ENCODE data around the gene CA11.
A peak's percentile ranks its signal among the peaks of the same experiment; 100 is the strongest.

The CA11 gene

DNA sequence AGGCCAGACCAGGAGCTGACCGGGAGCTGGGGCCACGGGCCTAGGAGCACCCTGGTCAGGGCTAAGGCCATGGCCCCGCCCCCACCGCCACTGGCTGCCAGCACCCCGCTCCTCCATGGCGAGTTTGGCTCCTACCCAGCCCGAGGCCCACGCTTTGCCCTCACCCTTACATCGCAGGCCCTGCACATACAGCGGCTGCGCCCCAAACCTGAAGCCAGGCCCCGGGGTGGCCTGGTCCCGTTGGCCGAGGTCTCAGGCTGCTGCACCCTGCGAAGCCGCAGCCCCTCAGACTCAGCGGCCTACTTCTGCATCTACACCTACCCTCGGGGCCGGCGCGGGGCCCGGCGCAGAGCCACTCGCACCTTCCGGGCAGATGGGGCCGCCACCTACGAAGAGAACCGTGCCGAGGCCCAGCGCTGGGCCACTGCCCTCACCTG is 20.1 kb downstream of the CA11 start:
- TF ChIP-seq EZH2 (IDR thresholded peaks at IDR 0.05; ENCODE audit: borderline replicate concordance, low read length) = no peak
- TF ChIP-seq, protein P1, sequence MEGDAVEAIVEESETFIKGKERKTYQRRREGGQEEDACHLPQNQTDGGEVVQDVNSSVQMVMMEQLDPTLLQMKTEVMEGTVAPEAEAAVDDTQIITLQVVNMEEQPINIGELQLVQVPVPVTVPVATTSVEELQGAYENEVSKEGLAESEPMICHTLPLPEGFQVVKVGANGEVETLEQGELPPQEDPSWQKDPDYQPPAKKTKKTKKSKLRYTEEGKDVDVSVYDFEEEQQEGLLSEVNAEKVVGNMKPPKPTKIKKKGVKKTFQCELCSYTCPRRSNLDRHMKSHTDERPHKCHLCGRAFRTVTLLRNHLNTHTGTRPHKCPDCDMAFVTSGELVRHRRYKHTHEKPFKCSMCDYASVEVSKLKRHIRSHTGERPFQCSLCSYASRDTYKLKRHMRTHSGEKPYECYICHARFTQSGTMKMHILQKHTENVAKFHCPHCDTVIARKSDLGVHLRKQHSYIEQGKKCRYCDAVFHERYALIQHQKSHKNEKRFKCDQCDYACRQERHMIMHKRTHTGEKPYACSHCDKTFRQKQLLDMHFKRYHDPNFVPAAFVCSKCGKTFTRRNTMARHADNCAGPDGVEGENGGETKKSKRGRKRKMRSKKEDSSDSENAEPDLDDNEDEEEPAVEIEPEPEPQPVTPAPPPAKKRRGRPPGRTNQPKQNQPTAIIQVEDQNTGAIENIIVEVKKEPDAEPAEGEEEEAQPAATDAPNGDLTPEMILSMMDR (IDR thresholded peaks at IDR 0.05; ENCODE audit: low read length) = no peak
- Histone ChIP-seq H2AFZ (ENCODE audit: low read length) (no peak overlapping the region), H3K9me3 (ENCODE audit: low read length) (no peaks in the 10 kb centered on the region), H3F3A (ENCODE audit: insufficient read depth, low read length) (no peaks in the 10 kb centered on the region), H3K4me3 (ENCODE audit: low read depth, low read length, poor library complexity, severe bottlenecking) (no peak overlapping the region), H3K9me2 (ENCODE audit: low read depth, low read length) (no peaks in the 10 kb centered on the region), H3K9ac (ENCODE audit: low read length) (no peak overlapping the region), H3K27ac (ENCODE audit: low read depth, low read length, poor library complexity, severe bottlenecking) (no peak overlapping the region), H3K4me2 (ENCODE audit: low read length) (no peak overlapping the region), H3K4me1 (ENCODE audit: insufficient read depth, low read length, severe bottlenecking) (peaks cover 31% of the 10 kb centered on the region), H3K27me3 (ENCODE audit: insufficient read depth, low read length) (no peaks in the 10 kb centered on the region), H3K79me2 (ENCODE audit: insufficient read depth, low read length) (no peaks in the 10 kb centered on the region), H3K36me3 (ENCODE audit: insufficient read depth, low read length) (peaks cover 12% of the 10 kb centered on the region), H4K20me1 (ENCODE audit: insufficient read depth, low read length) (no peaks in the 10 kb centered on the region)

DNA sequence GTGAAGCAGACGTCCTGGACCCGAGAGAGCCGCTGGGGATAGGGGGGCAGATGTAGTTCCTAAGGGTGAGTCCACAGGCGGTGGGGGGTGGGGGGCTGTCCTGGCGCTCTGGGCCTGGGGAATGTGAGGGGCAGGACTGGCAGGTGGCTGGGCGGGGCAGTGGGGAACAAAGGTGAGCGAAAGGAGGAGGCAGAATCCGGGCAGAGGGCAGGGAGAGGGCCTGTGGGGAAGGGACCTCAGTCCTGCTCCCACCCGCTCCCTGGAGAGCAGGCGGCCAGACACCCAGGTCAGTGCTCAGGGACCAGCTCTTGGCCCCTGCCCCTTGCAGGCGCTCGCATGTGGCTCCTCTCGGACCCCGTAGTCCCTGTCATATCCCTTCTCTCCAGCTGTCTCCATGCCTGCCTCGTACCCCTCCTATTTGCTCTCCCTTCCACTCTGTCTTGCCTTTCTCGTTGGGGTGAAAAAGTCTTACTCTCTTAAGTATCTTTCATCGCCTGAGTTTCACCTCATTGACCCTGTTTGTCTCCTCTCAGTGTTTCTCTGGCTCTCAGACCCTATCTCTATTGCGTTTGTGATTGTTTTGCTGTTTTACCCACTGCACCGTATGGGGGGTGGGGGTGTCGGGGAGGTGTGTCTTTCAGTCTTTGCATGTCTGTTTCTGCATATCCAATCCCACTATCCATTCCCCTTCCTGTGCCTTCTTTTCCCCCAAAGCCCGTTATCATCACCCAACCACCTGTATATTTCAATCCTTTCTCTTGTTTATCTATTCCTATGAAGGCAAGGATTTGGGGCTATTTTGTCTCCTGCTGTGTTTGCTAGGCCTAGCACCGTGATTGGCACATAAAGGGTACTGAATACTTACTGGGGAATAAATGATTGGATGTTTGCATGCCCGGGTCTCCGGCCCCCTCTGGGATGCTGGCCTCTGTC is 20.9 kb downstream of the CA11 start:
- peak overlapping the region; percentile 59 for H3K27ac ChIP-seq (ENCODE audit: low read depth, low read length, poor library complexity, severe bottlenecking)
- peak overlapping the region; percentile 93 for H3K9ac ChIP-seq (ENCODE audit: low read length)
- H3K4me3 ChIP-seq (ENCODE audit: low read depth, low read length, poor library complexity, severe bottlenecking) = peak overlapping the region; percentile 85
- H3F3A ChIP-seq (ENCODE audit: insufficient read depth, low read length) = no peaks in the 10 kb centered on the region
- H3K9me3 ChIP-seq (ENCODE audit: low read length) = no peaks in the 10 kb centered on the region
- H3K79me2 ChIP-seq (ENCODE audit: insufficient read depth, low read length) = no peaks in the 10 kb centered on the region
- peaks cover 9% of the 10 kb centered on the region for H3K36me3 ChIP-seq (ENCODE audit: insufficient read depth, low read length)
- H4K20me1 ChIP-seq (ENCODE audit: insufficient read depth, low read length) = no peaks in the 10 kb centered on the region
- no peak overlapping the region for H2AFZ ChIP-seq (ENCODE audit: low read length)
- TF ChIP-seq, protein P1 (IDR thresholded peaks at IDR 0.05; ENCODE audit: low read length) = no peak
- TF ChIP-seq EZH2 (IDR thresholded peaks at IDR 0.05; ENCODE audit: borderline replicate concordance, low read length) = no peak
- H3K27me3 ChIP-seq (ENCODE audit: insufficient read depth, low read length) = no peaks in the 10 kb centered on the region
- H3K9me2 ChIP-seq (ENCODE audit: low read depth, low read length) = no peaks in the 10 kb centered on the region
- peak overlapping the region; percentile 88 for H3K4me2 ChIP-seq (ENCODE audit: low read length)
- peaks cover 35% of the 10 kb centered on the region for H3K4me1 ChIP-seq (ENCODE audit: insufficient read depth, low read length, severe bottlenecking)

DNA sequence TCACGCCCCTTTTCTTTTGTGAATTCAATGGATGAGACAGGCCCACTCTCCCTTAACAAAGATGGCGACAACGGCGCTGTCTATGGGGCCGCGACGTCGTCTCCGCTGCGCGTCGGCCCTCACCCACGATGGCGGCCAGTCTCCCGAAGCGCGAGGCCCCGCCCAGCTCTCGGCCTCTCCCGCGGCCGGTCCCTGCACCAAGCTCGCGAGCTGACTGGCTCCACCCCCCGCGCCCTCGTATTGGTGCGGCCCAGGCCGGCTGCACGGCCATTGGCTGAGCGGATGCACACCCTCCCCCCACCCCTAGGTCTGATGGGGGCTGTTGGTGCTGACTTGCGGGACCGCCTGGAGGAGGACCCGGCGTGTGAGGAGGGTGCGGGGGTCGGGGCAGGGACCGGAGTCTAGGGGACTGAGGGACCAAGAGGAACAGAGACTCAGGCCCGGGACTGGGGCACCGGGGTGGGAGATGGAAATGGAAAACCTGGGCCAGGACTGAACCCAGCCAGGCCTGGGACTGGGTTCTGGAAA is 21.9 kb downstream of the CA11 start:
- Histone ChIP-seq H3K36me3 (ENCODE audit: insufficient read depth, low read length) (no peaks in the 10 kb centered on the region), H3K4me2 (ENCODE audit: low read length) (peak overlapping the region; percentile 88), H3K9me3 (ENCODE audit: low read length) (no peaks in the 10 kb centered on the region), H3K27me3 (ENCODE audit: insufficient read depth, low read length) (no peaks in the 10 kb centered on the region), H3K27ac (ENCODE audit: low read depth, low read length, poor library complexity, severe bottlenecking) (peak overlapping the region; percentile 59), H3K9me2 (ENCODE audit: low read depth, low read length) (no peaks in the 10 kb centered on the region), H3K9ac (ENCODE audit: low read length) (peak overlapping the region; percentile 93), H3F3A (ENCODE audit: insufficient read depth, low read length) (no peaks in the 10 kb centered on the region), H2AFZ (ENCODE audit: low read length) (no peak overlapping the region), H3K4me3 (ENCODE audit: low read depth, low read length, poor library complexity, severe bottlenecking) (peak overlapping the region; percentile 85), H3K79me2 (ENCODE audit: insufficient read depth, low read length) (no peaks in the 10 kb centered on the region), H3K4me1 (ENCODE audit: insufficient read depth, low read length, severe bottlenecking) (peaks cover 41% of the 10 kb centered on the region), H4K20me1 (ENCODE audit: insufficient read depth, low read length) (no peaks in the 10 kb centered on the region)
- no peak for TF ChIP-seq EZH2 (IDR thresholded peaks at IDR 0.05; ENCODE audit: borderline replicate concordance, low read length)
- TF ChIP-seq, protein P1 (IDR thresholded peaks at IDR 0.05; ENCODE audit: low read length) = no peak

Data from OCI-LY1 (cell line).